Neural cell (in vitro differentiated cells): ENCODE results near the gene TNK2. TPM values are rescaled to one million over a fixed set of nuclear protein-coding genes. Genes with fewer than 3 reads are reported as not detected.

Source experiments
- H2AFZ ChIP-seq: fragments of 200-600, 300-800 bp; sonication (generic), shearing (Covaris generic); 2 replicates; pipeline ENCODE4 v1.6.0; 2014; ENCODE audit warnings: low read depth, mild to moderate bottlenecking, antibody characterized with exemption, low read length, moderate library complexity
- H3F3A ChIP-seq: fragments of 200-600 bp; shearing (Covaris generic); 2 replicates; pipeline ENCODE4 v1.6.1; 2016; ENCODE audit warnings: mild to moderate bottlenecking, moderate library complexity, mixed read lengths, antibody characterized with exemption, low read length; ENCODE audit not compliant: insufficient read depth, poor library complexity, severe bottlenecking
- H3K27ac ChIP-seq: fragments of 200-600, 300-800 bp; sonication (generic), shearing (Covaris generic); 2 replicates; pipeline ENCODE4 v1.5.1; 2014; ENCODE audit warnings: mild to moderate bottlenecking, low read length, moderate library complexity
- H3K27me3 ChIP-seq: fragments of 300-800, 200-600 bp; sonication (generic), shearing (Covaris generic); 2 replicates; pipeline ENCODE4 v1.6.0; 2014; ENCODE audit warnings: mild to moderate bottlenecking, low read depth, low read length, moderate library complexity; ENCODE audit not compliant: insufficient read depth
- H3K36me3 ChIP-seq: fragments of 300-800, 200-600 bp; sonication (generic), shearing (Covaris generic); 2 replicates; pipeline ENCODE4 v1.5.1; 2014; ENCODE audit warnings: mild to moderate bottlenecking, antibody characterized with exemption, low read length, moderate library complexity; ENCODE audit not compliant: insufficient read depth
- H3K4me2 ChIP-seq: fragments of 300-800, 200-600 bp; sonication (generic), shearing (Covaris generic); 2 replicates; pipeline ENCODE4 v1.6.0; 2014; ENCODE audit warnings: mild to moderate bottlenecking, low read length
- H3K4me3 ChIP-seq: fragments of 300-800, 200-600 bp; sonication (generic), shearing (Covaris generic); 2 replicates; pipeline ENCODE4 v1.5.1; 2014; ENCODE audit warnings: mild to moderate bottlenecking, low read length, moderate library complexity
- H3K79me2 ChIP-seq: fragments of 200-600 bp; shearing (Covaris generic); replicated peaks from 2 replicates; pipeline ENCODE4 v1.6.0; 2014; ENCODE audit warnings: mild to moderate bottlenecking, low read length, moderate library complexity; ENCODE audit not compliant: insufficient read depth
- H3K9ac ChIP-seq: fragments of 300-800, 200-600 bp; sonication (generic), shearing (Covaris generic); 2 replicates; pipeline ENCODE4 v1.6.1; 2016; ENCODE audit warnings: mild to moderate bottlenecking, low read length, mixed read lengths
- H3K9me2 ChIP-seq: fragments of 200-600 bp; shearing (Covaris generic); 2 replicates; pipeline ENCODE4 v1.6.1; 2016; ENCODE audit warnings: mild to moderate bottlenecking, low read length, mixed read lengths; ENCODE audit not compliant: insufficient read depth
- H3K9me3 ChIP-seq: fragments of 200-600, 300-800 bp; sonication (generic), shearing (Covaris generic); 2 replicates; pipeline ENCODE4 v1.6.1; 2016; ENCODE audit warnings: mild to moderate bottlenecking, mixed run types, low read length, moderate library complexity, mixed read lengths
- H4K20me1 ChIP-seq: fragments of 200-600 bp; shearing (Covaris generic); 2 replicates; pipeline ENCODE4 v1.6.1; 2016; ENCODE audit warnings: mild to moderate bottlenecking, mixed run types; ENCODE audit not compliant: insufficient read depth
- CTCF ChIP-seq: fragments of 450-650 bp; IDR thresholded peaks from 2 replicates; pipeline ENCODE4 v1.5.1; 2014; ENCODE audit warnings: antibody characterized with exemption, mild to moderate bottlenecking, moderate library complexity; ENCODE audit not compliant: poor library complexity, severe bottlenecking
- EP300 ChIP-seq: fragments of 450-650 bp; conservative IDR thresholded peaks from 2 replicates; pipeline ENCODE4 v1.6.1; 2014; ENCODE audit warnings: antibody characterized with exemption, mild to moderate bottlenecking, moderate library complexity; ENCODE audit not compliant: poor library complexity, severe bottlenecking
- EZH2 ChIP-seq: fragments of 200-600, 300-800 bp; shearing (Covaris generic), sonication (generic); IDR thresholded peaks from 2 replicates; pipeline ENCODE4 v1.6.1; 2014; ENCODE audit warnings: antibody characterized with exemption, low read length, borderline replicate concordance, mild to moderate bottlenecking; ENCODE audit not compliant: insufficient read depth, poor library complexity, severe bottlenecking
- MXI1 ChIP-seq: fragments of 450-650 bp; conservative IDR thresholded peaks from 2 replicates; pipeline ENCODE4 v1.6.1; 2014; ENCODE audit warnings: antibody characterized with exemption, mild to moderate bottlenecking; ENCODE audit not compliant: poor library complexity, severe bottlenecking
- POLR2AphosphoS5 ChIP-seq: IDR thresholded peaks from 2 replicates; pipeline ENCODE4 v1.6.1; 2012
- RAD21 ChIP-seq: fragments of 450-650 bp; conservative IDR thresholded peaks from 2 replicates; pipeline ENCODE4 v1.6.1; 2014; ENCODE audit warnings: antibody characterized with exemption, mild to moderate bottlenecking, moderate library complexity
- REST ChIP-seq: IDR thresholded peaks from 2 replicates; pipeline ENCODE4 v1.6.1; 2012; ENCODE audit warnings: borderline replicate concordance
- SMC3 ChIP-seq: fragments of 450-650 bp; conservative IDR thresholded peaks from 2 replicates; pipeline ENCODE4 v1.6.1; 2014; ENCODE audit warnings: antibody characterized with exemption, mild to moderate bottlenecking, moderate library complexity; ENCODE audit not compliant: poor library complexity
- TAF1 ChIP-seq: IDR thresholded peaks from 2 replicates; pipeline ENCODE4 v1.6.1; 2012; ENCODE audit warnings: low read depth
- polyA plus RNA-seq: library from polyadenylated mRNA; depleted of rRNA; stranded (reverse); fragments of >200 nt; gene quantifications from 2 replicates; pipeline ENCODE4 v1.2.3, GENCODE V29; 2014

The TNK2 gene
- polyA plus RNA-seq, 1 donor from 2014 or later, result 16.3 TPM

- Histone ChIP-seq H3K27ac (no peak overlapping the region), H3K79me2 (no peaks in the 10 kb centered on the region), H3K9ac (no peak overlapping the region), H3K9me3 (no peaks in the 10 kb centered on the region), H3F3A (no peaks in the 10 kb centered on the region), H3K9me2 (no peaks in the 10 kb centered on the region), H3K27me3 (no peaks in the 10 kb centered on the region), H2AFZ (no peak overlapping the region), H3K36me3 (no peaks in the 10 kb centered on the region), H4K20me1 (no peaks in the 10 kb centered on the region), H3K4me2 (no peak overlapping the region), H3K4me3 (no peak overlapping the region)
- TF ChIP-seq SMC3 (peak; percentile 19), POLR2AphosphoS5 (no peak)
Measured at GRCh38 chr3:195855471-195856409, 52.6 kb downstream of the TNK2 start.

- H3F3A ChIP-seq, result no peaks in the 10 kb centered on the region
- H4K20me1 ChIP-seq, result no peaks in the 10 kb centered on the region
- H3K4me2 ChIP-seq, result no peak overlapping the region
- H2AFZ ChIP-seq, result no peak overlapping the region
- no peak for TF ChIP-seq EZH2
- no peak for TF ChIP-seq POLR2AphosphoS5
- no peak for TF ChIP-seq MXI1
- TF ChIP-seq TAF1, result no peak
- no peak for TF ChIP-seq RAD21
- no peak for TF ChIP-seq SMC3
- no peak for TF ChIP-seq CTCF
- no peak for TF ChIP-seq REST
- TF ChIP-seq EP300, result no peak
- no peak overlapping the region for H3K27ac ChIP-seq
- no peaks in the 10 kb centered on the region for H3K9me2 ChIP-seq
- no peaks in the 10 kb centered on the region for H3K36me3 ChIP-seq
- no peak overlapping the region for H3K9ac ChIP-seq
- no peak overlapping the region for H3K4me3 ChIP-seq
- no peaks in the 10 kb centered on the region for H3K9me3 ChIP-seq
- H3K79me2 ChIP-seq, result no peaks in the 10 kb centered on the region
- H3K27me3 ChIP-seq, result no peaks in the 10 kb centered on the region
Measured at GRCh38 chr3:195854628-195855294, 53.6 kb downstream of the TNK2 start.
